OCI-LY7 (cell line): Measurements from ENCODE around the gene ASIC2.

Source experiments
- CTCF ChIP-seq: fragments of 200-600 bp; sonication (generic); conservative IDR thresholded peaks from 2 replicates; pipeline ENCODE4 v1.5.1; 2014; ENCODE audit warnings: mild to moderate bottlenecking, antibody characterized with exemption, low read length, moderate library complexity, mixed read lengths
- EZH2phosphoT487 ChIP-seq: fragments of 200-600 bp; sonication (generic); IDR thresholded peaks from 2 replicates; pipeline ENCODE4 v1.6.1; 2018; ENCODE audit warnings: low read depth, borderline replicate concordance, mild to moderate bottlenecking, mixed run types, antibody characterized with exemption, low read length, moderate library complexity, mixed read lengths

GRCh38 chr17:33124871-33125551 is 168.1 kb downstream of the ASIC2 start:
- TF ChIP-seq CTCF: no peak
- no peak for TF ChIP-seq EZH2phosphoT487
